GM19468 (cell line): Measurements from ENCODE around the gene EDEM1.
"Not testable (repeated sequence)": the region's sequence is repeated elsewhere in the genome, so short reads cannot be mapped to it uniquely, and the experiment has no call there.

ENCODE experiments used
- ATAC-seq: cut with Tn5 transposase; IDR thresholded peaks from one replicate; pipeline ENCODE4 v1.9.1; 2021; ENCODE audit warnings: mild to moderate bottlenecking, moderate library complexity, moderate number of reproducible peaks; ENCODE audit not compliant: unreplicated experiment; ENCODE audit errors: extremely low read depth

Gene EDEM1

GRCh38 chr3:5227812-5228211 lies 40.3 kb downstream of the EDEM1 start:
- no peak for ATAC-seq

- ATAC-seq: no peak
Measured at GRCh38 chr3:5229414-5229813, 41.9 kb downstream of the EDEM1 start.

- ATAC-seq: no peak
Measured at GRCh38 chr3:5231074-5231473, 43.6 kb downstream of the EDEM1 start.

GRCh38 chr3:5231487-5231886 lies 44.0 kb downstream of the EDEM1 start:
- ATAC-seq: no peak

GRCh38 chr3:5232570-5232969 lies 45.1 kb downstream of the EDEM1 start:
- no peak for ATAC-seq

- no peak for ATAC-seq
Measured at GRCh38 chr3:5233026-5233425, 45.5 kb downstream of the EDEM1 start.

- no peak for ATAC-seq
Measured at GRCh38 chr3:5235655-5236054, 48.1 kb downstream of the EDEM1 start.

GRCh38 chr3:5238545-5238944 lies 51.0 kb downstream of the EDEM1 start:
- ATAC-seq: no peak

- ATAC-seq: no peak
Measured at GRCh38 chr3:5239602-5240001, 52.1 kb downstream of the EDEM1 start.

GRCh38 chr3:5240740-5241139 lies 53.2 kb downstream of the EDEM1 start:
- no peak for ATAC-seq

- not testable (repeated sequence) for ATAC-seq
Measured at GRCh38 chr3:5242785-5243184, 55.3 kb downstream of the EDEM1 start.

- ATAC-seq: no peak
Measured at GRCh38 chr3:5245927-5246326, 58.4 kb downstream of the EDEM1 start.

- no peak for ATAC-seq
Measured at GRCh38 chr3:5248822-5249221, 61.3 kb downstream of the EDEM1 start.

- ATAC-seq: no peak
Measured at GRCh38 chr3:5250467-5251195, 63.1 kb downstream of the EDEM1 start.

- no peak for ATAC-seq
Measured at GRCh38 chr3:5251196-5251583, 63.7 kb downstream of the EDEM1 start.

GRCh38 chr3:5252131-5252530 lies 64.6 kb downstream of the EDEM1 start:
- ATAC-seq: no peak

- no peak for ATAC-seq
Measured at GRCh38 chr3:5254281-5255048, 67.0 kb downstream of the EDEM1 start.

GRCh38 chr3:5255404-5256344 lies 68.2 kb downstream of the EDEM1 start:
- ATAC-seq: no peak

GRCh38 chr3:5258526-5258925 lies 71.0 kb downstream of the EDEM1 start:
- no peak for ATAC-seq

GRCh38 chr3:5260992-5261501 lies 73.5 kb downstream of the EDEM1 start:
- ATAC-seq: no peak
